Natural killer cell treated with Interleukin-12 subunit alpha and Interleukin-12 subunit beta and Interleukin-15 and Interleukin-18, amount 100 ng/mL, for 72 hours (primary cell): ENCODE data around the gene SRRT. TPM values are rescaled to one million over a fixed set of nuclear protein-coding genes. Genes with fewer than 3 reads are reported as not detected.
"Not testable (repeated sequence)": the region's sequence is repeated elsewhere in the genome, so short reads cannot be mapped to it uniquely, and the experiment has no call there.

Source experiments
- ATAC-seq, 2 donors: fragments of 150-1000 bp; cut with Tn5 transposase in 1 of 2; sonication (Bioruptor Pico), chemical (Tn5 transposase) in 1 of 2; 2 replicates each; pipeline ENCODE4 v1.10.0; 2021
- DNase-seq: peaks from one replicate; pipeline ENCODE4 v3.0.0; 2022; ENCODE audit warnings: low spot score
- H3K27ac Mint-ChIP-seq, 2 donors: 1 replicate in 1 of 2; 2 replicates in 1 of 2; pipeline ENCODE4 v1.8.0; 2022; ENCODE audit warnings: mixed read lengths in 2 of 2, mild to moderate bottlenecking in 1 of 2, moderate library complexity in 1 of 2
- H3K27me3 Mint-ChIP-seq, 2 donors: 1 replicate in 1 of 2; 2 replicates in 1 of 2; pipeline ENCODE4 v1.8.0; 2022; ENCODE audit warnings: mixed read lengths in 2 of 2
- H3K36me3 Mint-ChIP-seq: one replicate; pipeline ENCODE4 v1.8.0; 2022; ENCODE audit warnings: mixed read lengths
- H3K4me1 Mint-ChIP-seq, 2 donors: 1 replicate in 1 of 2; 2 replicates in 1 of 2; pipeline ENCODE4 v1.8.0; 2022; ENCODE audit warnings: low read depth in 2 of 2, mixed read lengths in 2 of 2, mild to moderate bottlenecking in 1 of 2
- H3K4me3 Mint-ChIP-seq: one replicate; pipeline ENCODE4 v1.8.0; 2022; ENCODE audit warnings: mixed read lengths
- H3K9me3 Mint-ChIP-seq: 2 replicates; pipeline ENCODE4 v1.8.0; 2022; ENCODE audit warnings: mixed read lengths
- total RNA-seq, 2 donors: library from RNA; stranded (reverse); gene quantifications; one replicate each; pipeline ENCODE4 v1.2.3, GENCODE V29; 2022

Gene SRRT
- total RNA-seq, 2 donors from 2014 or later: 212 to 391 TPM

DNA sequence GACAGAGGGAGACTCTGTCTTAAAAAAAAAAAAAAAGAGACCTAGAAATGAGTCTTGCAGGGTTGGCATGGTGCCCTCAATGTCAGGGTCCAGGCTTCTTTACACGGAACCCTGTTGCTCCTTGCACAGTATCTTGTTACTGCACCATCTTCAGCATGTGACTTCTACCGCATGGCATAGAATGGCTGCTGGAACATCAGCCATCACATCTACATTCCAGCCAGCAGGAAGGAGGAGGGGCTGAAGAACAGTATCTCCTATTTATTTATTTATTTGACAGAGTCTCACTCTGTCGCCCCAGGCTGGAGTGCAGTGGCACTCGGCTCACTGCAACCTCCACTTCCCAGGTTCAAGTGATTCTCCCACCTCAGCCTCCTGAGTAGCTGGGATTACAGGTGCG lies 24.5 kb downstream of the SRRT start:
- no peak for ATAC-seq
- H3K36me3 Mint-ChIP-seq: no peaks in the 10 kb centered on the region
- DNase-seq: no peak
- no peak overlapping the region for H3K4me3 Mint-ChIP-seq
- H3K9me3 Mint-ChIP-seq: no peaks in the 10 kb centered on the region
- peaks cover 6 to 9% of the 10 kb centered on the region in 2 donors for H3K4me1 Mint-ChIP-seq
- peaks cover 26 to 28% of the 10 kb centered on the region in 2 donors for H3K27me3 Mint-ChIP-seq
- H3K27ac Mint-ChIP-seq: no peak overlapping the region

DNA sequence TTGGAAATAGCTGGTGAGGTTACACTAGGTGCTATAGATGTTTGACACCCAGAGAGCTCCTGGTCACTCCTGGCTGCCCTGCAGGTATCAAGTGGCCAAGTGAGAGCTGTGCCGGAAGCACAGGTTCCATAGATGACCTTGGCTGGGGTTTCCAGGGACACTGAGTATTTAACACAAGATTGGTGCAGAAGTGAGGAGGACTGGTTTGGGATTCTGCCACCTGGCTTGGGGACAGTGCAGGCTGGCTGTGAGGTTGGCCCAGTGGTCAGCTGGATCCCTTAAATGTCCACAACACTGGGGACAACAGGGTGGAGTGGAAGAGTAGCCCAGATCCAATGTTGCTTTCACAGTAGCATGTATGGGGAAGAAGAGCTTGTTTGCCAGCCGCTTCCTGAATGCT lies 26.1 kb downstream of the SRRT start:
- Mint-ChIP-seq H3K4me3 (no peak overlapping the region), H3K27me3 (peaks cover 24 to 26% of the 10 kb centered on the region in 2 donors), H3K9me3 (no peaks in the 10 kb centered on the region), H3K4me1 (peaks cover 5% of the 10 kb centered on the region in 2 donors), H3K36me3 (no peaks in the 10 kb centered on the region), H3K27ac (no peak overlapping the region)
- no peak for DNase-seq
- no peak for ATAC-seq

DNA sequence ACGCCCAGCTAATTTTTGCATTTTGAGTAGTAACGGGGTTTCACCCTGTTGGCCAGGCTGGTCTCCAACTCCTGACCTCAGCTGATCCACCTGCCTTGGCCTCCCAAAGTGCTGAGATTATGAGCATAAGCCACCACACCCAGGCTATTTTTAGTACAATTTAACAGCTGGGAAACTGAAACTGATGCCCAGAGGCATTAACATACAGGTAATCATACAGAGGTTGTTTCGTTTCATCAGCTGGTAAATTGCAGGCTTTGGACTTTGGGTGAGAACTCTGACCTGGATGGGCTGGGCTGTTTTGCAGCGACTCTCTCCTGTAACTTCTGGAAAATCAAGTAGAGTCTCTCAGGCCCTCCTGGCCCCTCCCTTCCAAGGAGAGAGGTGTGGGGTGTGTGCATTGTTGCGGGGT lies 27.0 kb downstream of the SRRT start:
- Mint-ChIP-seq H3K36me3 (no peaks in the 10 kb centered on the region), H3K4me3 (no peak overlapping the region), H3K9me3 (no peaks in the 10 kb centered on the region), H3K27me3 (peaks cover 18 to 21% of the 10 kb centered on the region in 2 donors), H3K27ac (no peak overlapping the region), H3K4me1 (no peaks in the 10 kb centered on the region)
- DNase-seq: no peak
- no peak for ATAC-seq

DNA sequence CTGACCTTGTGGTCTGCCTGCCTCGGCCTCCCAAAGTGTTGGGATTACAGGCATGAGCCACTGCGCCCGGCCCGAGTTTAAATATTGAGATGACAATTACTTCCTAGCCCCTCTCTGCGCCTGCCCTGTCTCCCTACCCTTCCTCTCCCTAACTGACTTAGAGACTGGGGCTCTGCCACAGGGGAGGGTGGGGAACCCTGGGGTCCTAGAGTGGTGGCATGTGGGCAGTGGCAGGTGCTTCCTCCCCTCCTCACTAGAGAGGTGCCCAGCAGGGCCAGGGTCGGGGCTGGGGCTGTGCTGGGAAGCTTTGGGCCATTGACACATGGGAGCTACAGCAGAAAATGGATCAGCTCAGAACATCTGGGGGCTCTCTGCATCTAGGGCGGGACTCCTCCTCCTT lies 27.7 kb downstream of the SRRT start:
- Mint-ChIP-seq H3K36me3 (no peaks in the 10 kb centered on the region), H3K4me1 (no peaks in the 10 kb centered on the region), H3K9me3 (no peaks in the 10 kb centered on the region), H3K4me3 (no peak overlapping the region), H3K27ac (no peak overlapping the region), H3K27me3 (peaks cover 13 to 19% of the 10 kb centered on the region in 2 donors)
- no peak for DNase-seq
- no peak for ATAC-seq

DNA sequence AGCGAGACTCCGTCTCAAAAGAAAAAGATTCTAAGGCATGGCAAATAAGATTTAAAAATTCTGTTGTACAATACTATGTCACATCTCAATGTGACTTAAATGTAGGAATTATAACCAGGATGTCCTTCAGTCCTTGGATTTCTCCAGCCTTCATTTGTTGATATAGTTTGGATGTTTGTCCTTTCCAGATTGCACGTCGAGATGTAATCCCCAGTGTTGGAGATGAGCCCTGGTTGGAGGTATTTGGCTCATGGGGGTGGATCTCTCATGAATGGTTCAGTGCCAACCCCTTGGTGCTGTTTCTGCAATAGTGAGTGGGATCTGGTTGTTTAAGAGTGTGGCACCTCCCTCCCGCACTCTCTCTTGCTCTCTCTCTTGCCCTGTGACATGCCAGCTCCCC lies 33.6 kb downstream of the SRRT start:
- no peak overlapping the region for H3K27ac Mint-ChIP-seq
- H3K4me3 Mint-ChIP-seq: no peak overlapping the region
- no peaks in the 10 kb centered on the region for H3K4me1 Mint-ChIP-seq
- peaks cover 0 to 3% of the 10 kb centered on the region in 2 donors for H3K27me3 Mint-ChIP-seq
- H3K9me3 Mint-ChIP-seq: no peaks in the 10 kb centered on the region
- DNase-seq (no peak), ATAC-seq (no peak)
- H3K36me3 Mint-ChIP-seq: no peaks in the 10 kb centered on the region

DNA sequence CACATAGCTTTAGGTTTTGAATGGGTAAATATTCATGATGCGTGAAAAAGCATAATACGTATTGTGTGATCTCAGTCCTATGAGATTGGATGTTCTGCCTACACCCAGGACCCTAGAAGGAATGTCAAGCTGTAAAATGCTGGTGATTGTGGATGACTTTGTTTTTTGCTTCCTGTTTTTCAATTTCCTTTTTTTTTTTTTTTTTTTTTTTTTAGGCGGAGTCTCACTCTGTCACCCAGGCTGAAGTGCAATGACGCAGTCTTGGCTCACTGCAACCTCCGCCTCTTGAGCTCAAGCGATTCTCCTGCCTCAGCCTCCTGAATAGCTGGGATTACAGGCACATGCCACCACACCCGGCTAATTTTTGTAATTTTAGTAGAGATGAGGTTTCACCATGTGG lies 35.5 kb downstream of the SRRT start:
- not testable (repeated sequence) for H3K4me1 Mint-ChIP-seq, H3K4me3 Mint-ChIP-seq, DNase-seq, H3K27me3 Mint-ChIP-seq, H3K9me3 Mint-ChIP-seq, ATAC-seq, H3K36me3 Mint-ChIP-seq, H3K27ac Mint-ChIP-seq

DNA sequence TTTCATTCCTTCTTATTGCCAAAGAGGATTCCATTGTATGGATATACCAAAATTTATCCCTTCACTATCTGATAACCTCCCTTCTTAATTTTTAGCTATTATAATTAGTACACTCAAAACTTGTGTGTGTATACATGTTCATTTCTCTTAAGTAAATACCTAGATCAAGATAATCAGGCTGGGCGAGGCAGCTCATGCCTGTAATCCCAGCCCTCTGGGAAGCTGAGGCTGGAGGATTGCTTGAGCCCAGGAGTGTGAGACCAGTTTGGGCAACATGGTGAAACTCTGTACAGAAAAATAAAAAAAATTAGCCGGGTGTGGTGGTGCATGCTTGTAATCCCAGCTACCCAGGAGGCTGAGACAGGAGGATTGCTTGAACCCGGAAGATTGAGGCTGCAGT lies 36.6 kb downstream of the SRRT start:
- DNase-seq (no peak), ATAC-seq (no peak)
- Mint-ChIP-seq H3K9me3 (no peaks in the 10 kb centered on the region), H3K4me1 (no peaks in the 10 kb centered on the region), H3K27ac (no peak overlapping the region), H3K27me3 (peaks cover 0 to 7% of the 10 kb centered on the region in 2 donors), H3K4me3 (no peak overlapping the region), H3K36me3 (no peaks in the 10 kb centered on the region)

DNA sequence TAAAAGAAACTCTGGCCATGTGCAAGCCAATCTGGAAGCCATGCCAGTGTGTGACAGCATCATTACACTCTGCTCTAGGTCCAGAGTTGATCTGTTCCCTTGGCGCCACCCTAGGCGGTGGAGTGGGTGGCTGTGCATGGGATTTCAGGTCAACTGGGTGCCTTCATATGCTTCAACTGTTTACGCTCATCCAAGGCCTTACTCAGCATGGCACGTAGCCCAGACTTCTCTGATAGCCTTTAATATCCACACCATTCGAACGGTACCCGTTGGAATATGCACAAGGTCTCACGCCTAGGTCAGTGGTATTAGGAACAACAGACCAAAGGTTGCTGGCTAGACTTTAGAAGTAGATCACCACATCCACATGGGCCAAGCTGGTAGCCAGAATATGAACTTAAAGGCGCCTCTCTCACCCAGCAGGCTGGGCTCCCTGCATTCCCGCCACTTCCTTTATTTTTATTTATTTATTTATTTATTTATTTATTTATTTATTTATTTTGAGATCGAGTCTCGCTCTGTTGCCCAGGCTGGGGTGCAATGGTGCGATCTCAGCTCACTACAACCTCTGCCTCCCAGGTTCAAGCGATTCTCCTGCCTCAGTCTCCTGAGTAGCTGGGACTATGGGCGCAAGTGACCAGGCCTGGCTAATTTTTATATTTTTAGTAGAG lies 39.4 kb downstream of the SRRT start:
- Mint-ChIP-seq H3K4me3 (no peak overlapping the region), H3K9me3 (no peaks in the 10 kb centered on the region), H3K27ac (no peak overlapping the region), H3K27me3 (peaks cover 0 to 10% of the 10 kb centered on the region in 2 donors), H3K36me3 (no peaks in the 10 kb centered on the region), H3K4me1 (no peaks in the 10 kb centered on the region)
- ATAC-seq (no peak), DNase-seq (no peak)

DNA sequence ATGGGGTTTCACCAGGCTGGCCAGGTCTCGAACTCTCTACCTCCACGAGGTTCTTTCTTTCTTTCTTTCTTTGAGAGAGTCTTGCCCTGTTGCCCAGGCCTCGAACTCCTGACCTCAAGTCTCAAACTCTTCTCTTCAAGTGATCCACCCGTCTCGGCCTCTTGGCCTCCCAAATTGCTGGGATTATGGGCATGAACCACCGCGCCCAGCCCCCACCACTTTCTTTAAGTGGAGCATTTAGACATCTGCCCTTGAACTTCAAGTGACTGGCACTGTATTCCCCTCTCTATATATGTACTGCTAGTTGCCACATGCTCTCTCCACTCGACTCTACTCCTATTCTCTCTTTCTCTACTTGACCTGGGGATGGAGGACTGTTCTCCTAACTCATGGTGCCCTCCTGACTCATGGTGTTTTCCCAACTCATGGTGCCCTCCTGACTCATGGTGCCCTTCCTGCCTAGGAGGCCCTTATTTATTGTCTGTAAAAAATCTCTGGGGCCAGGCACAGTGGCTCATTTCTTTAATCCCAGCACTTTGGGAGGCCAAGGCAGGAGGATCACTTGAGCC lies 40.1 kb downstream of the SRRT start:
- ATAC-seq (no peak), DNase-seq (no peak)
- H3K4me3 Mint-ChIP-seq: no peak overlapping the region
- H3K27ac Mint-ChIP-seq: no peak overlapping the region
- no peaks in the 10 kb centered on the region for H3K4me1 Mint-ChIP-seq
- peaks cover 4 to 10% of the 10 kb centered on the region in 2 donors for H3K27me3 Mint-ChIP-seq
- H3K9me3 Mint-ChIP-seq: no peaks in the 10 kb centered on the region
- H3K36me3 Mint-ChIP-seq: no peaks in the 10 kb centered on the region

DNA sequence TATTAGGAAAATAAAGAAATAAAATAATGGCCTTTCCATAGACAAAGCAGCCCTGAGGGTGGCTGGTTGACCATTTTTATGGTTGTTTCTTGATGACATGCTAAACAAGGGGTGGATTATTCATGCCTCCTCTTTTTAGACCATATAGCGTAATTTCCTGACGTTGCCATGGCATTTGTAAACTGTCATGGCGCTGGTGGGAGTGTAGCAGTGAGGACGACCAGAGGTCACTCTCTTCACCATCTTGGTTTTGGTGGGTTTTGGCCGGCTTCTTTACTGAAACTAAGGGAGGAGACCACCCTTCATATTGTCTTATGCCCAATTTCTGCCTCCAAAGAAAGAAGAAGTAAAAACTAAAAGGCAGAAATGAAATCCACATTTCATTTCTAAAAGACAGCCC lies 44.4 kb downstream of the SRRT start:
- not testable (repeated sequence) for ATAC-seq, H3K36me3 Mint-ChIP-seq, H3K4me1 Mint-ChIP-seq, H3K27ac Mint-ChIP-seq, DNase-seq, H3K9me3 Mint-ChIP-seq, H3K4me3 Mint-ChIP-seq
- H3K27me3 Mint-ChIP-seq: peaks cover 33 to 34% of the 10 kb centered on the region in 2 donors

DNA sequence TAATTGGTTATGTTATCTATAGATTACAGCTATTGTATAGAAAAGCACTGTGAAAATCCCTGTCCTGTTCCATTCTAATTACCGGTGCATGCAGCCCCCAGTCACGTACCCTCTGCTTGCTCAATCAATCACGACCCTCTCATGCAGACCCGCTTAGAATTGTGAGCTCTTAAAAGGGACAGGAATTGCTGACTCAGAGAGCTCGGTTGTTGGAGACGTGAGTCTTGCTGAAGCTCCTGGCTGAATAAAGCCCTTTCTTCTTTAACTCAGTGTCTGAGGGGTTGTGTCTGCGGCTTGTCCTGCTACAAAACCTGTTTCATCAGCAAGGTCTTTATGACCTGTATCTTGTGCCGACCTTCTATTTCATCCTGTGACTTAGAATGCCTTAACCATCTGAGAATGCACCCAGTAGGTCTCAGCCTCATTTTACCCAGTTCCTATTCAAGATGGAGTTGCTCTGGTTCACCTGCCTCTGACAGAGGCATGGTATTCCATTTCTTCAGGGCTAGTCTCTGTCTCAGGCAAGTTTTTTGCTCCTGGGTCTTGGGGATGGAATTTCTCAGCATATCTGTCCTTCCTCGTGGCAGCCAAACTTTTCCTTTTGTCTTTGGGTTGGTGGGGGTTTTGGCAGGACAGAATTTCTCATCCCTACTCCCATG lies 45.0 kb downstream of the SRRT start:
- H3K27ac Mint-ChIP-seq, H3K9me3 Mint-ChIP-seq, H3K36me3 Mint-ChIP-seq, H3K4me3 Mint-ChIP-seq, H3K4me1 Mint-ChIP-seq, ATAC-seq, DNase-seq: not testable (repeated sequence)
- peaks cover 32 to 33% of the 10 kb centered on the region in 2 donors for H3K27me3 Mint-ChIP-seq

DNA sequence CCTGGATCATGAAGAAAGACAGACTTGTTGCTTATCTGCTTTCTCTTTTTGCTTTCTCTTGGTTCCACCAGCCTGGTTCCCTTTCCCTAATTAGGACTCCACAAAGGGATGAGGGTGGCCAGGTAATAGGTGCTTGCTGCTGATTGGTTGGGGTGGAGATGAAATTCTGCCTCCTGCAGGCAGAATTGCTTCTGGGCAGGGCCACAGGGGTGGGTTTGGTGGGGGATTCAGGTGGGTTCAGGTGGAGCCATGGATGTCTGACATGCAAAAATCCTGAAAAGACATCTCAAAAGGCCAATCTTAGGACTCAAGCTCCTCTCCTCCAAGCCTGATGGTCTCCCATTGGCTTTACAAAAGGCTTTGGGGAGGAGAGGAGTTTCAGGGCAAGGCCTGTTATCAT lies 46.1 kb downstream of the SRRT start:
- Mint-ChIP-seq H3K4me1 (no peaks in the 10 kb centered on the region), H3K4me3 (no peak overlapping the region), H3K9me3 (no peaks in the 10 kb centered on the region), H3K27ac (no peak overlapping the region), H3K27me3 (peaks cover 29 to 33% of the 10 kb centered on the region in 2 donors), H3K36me3 (no peaks in the 10 kb centered on the region)
- ATAC-seq (no peak), DNase-seq (no peak)

DNA sequence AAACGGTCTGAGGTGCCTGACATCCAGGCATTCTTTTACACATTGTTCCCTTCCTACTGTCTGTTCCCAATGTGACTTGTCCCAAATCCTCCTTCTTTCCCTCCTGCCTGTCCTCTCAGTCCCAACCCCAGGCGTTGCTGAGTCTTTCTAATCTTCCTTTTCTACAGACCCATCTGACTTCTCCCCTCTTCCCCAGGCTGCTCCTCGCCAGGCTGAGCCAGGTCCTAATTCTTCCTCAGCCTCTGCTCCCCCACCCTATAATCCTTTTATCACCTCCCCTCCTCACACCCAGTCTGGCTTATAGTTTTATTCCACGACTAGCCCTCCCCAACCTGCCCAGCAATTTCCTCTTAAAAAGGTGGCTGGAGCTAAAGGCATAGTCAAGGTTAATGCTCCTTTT lies 48.7 kb downstream of the SRRT start:
- ATAC-seq, H3K27ac Mint-ChIP-seq, H3K9me3 Mint-ChIP-seq, H3K4me1 Mint-ChIP-seq, H3K36me3 Mint-ChIP-seq, H3K4me3 Mint-ChIP-seq, DNase-seq: not testable (repeated sequence)
- peaks cover 24 to 33% of the 10 kb centered on the region in 2 donors for H3K27me3 Mint-ChIP-seq

DNA sequence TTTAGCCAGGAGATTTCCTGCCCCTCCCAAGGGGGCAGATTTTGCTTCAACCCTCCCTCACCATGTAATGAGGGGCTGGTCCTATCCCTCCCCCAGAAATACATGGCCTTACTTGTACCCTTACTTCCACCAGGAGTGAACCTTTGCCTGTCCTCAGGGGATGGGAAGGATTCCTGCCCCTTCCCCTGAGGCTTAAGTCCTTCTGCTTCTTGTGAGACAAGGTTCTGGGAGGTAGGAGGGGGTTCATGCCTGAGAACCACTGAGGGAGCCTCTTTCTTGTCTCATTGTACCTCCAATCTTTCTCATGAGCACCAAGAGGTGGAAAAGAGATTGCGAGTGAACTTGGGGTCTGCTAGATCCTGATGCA lies 54.9 kb downstream of the SRRT start:
- peaks cover 6% of the 10 kb centered on the region for H3K36me3 Mint-ChIP-seq
- DNase-seq (no peak), ATAC-seq (no peak)
- H3K4me1 Mint-ChIP-seq: no peaks in the 10 kb centered on the region
- no peak overlapping the region for H3K4me3 Mint-ChIP-seq
- H3K27ac Mint-ChIP-seq: no peak overlapping the region
- no peaks in the 10 kb centered on the region for H3K9me3 Mint-ChIP-seq
- H3K27me3 Mint-ChIP-seq: peaks cover 4 to 16% of the 10 kb centered on the region in 2 donors
